SU-DHL-6 (cell line): ENCODE results near the gene MRTFB.

ENCODE experiments used
- H2AFZ ChIP-seq: fragments of 200-600 bp; sonication (generic); 2 replicates; pipeline ENCODE4 v1.6.1; 2014; ENCODE audit warnings: low read depth, mild to moderate bottlenecking, moderate library complexity, mixed read lengths, antibody characterized with exemption, low read length; ENCODE audit not compliant: severe bottlenecking
- H3F3A ChIP-seq: fragments of 200-600 bp; shearing (Covaris generic); 2 replicates; pipeline ENCODE4 v1.6.0; 2016; ENCODE audit warnings: antibody characterized with exemption, mild to moderate bottlenecking; ENCODE audit not compliant: insufficient read depth
- H3K27ac ChIP-seq: fragments of 200-600 bp; sonication (generic); 2 replicates; pipeline ENCODE4 v1.5.1; 2016; ENCODE audit warnings: low read depth, mild to moderate bottlenecking, low read length, moderate library complexity, mixed read lengths
- H3K27me3 ChIP-seq: fragments of 200-600 bp; sonication (generic), shearing (Covaris generic); 2 replicates; pipeline ENCODE4 v1.6.0; 2014; ENCODE audit warnings: mild to moderate bottlenecking, low read length
- H3K36me3 ChIP-seq: fragments of 200-600 bp; sonication (generic); 2 replicates; pipeline ENCODE4 v1.6.1; 2014; ENCODE audit warnings: mild to moderate bottlenecking, low read length, mixed read lengths
- H3K4me2 ChIP-seq: fragments of 300-600, 200-600 bp; shearing (Covaris generic), sonication (generic); 2 replicates; pipeline ENCODE4 v1.6.0; 2014; ENCODE audit warnings: low read length, low read depth, mild to moderate bottlenecking; ENCODE audit not compliant: poor library complexity, severe bottlenecking
- H3K4me3 ChIP-seq: fragments of 200-600 bp; sonication (generic); 2 replicates; pipeline ENCODE4 v1.5.1; 2014; ENCODE audit warnings: antibody characterized with exemption, low read length, mild to moderate bottlenecking, mixed read lengths; ENCODE audit not compliant: insufficient read depth, poor library complexity, severe bottlenecking
- H3K79me2 ChIP-seq: fragments of 200-600 bp; sonication (generic); 2 replicates; pipeline ENCODE4 v1.6.1; 2014; ENCODE audit warnings: mild to moderate bottlenecking, low read length, moderate library complexity; ENCODE audit not compliant: insufficient read depth
- H3K9ac ChIP-seq: fragments of 200-600 bp; sonication (generic); 2 replicates; pipeline ENCODE4 v1.7.0; 2014; ENCODE audit warnings: mild to moderate bottlenecking, low read length
- H3K9me2 ChIP-seq: fragments of 200-600 bp; sonication (generic); replicated peaks from 2 replicates; pipeline ENCODE4 v1.6.1; 2014; ENCODE audit warnings: low read length; ENCODE audit not compliant: insufficient read depth
- H3K9me3 ChIP-seq: fragments of 200-600 bp; sonication (generic); 2 replicates; pipeline ENCODE4 v1.6.1; 2014; ENCODE audit warnings: low read length, mixed read lengths; ENCODE audit not compliant: insufficient read depth
- H4K20me1 ChIP-seq: fragments of 200-600 bp; sonication (generic); 2 replicates; pipeline ENCODE4 v1.6.1; 2014; ENCODE audit warnings: low read depth, mild to moderate bottlenecking, antibody characterized with exemption, low read length, moderate library complexity, mixed read lengths
- CTCF ChIP-seq: fragments of 200-600 bp; sonication (generic); IDR thresholded peaks from one replicate; pipeline ENCODE4 v1.5.1; 2017; ENCODE audit warnings: antibody characterized with exemption, mild to moderate bottlenecking, low read length, moderate library complexity; ENCODE audit not compliant: insufficient read depth, poor library complexity, severe bottlenecking
- EZH2phosphoT487 ChIP-seq: fragments of 200-600 bp; sonication (generic), shearing (Covaris generic); conservative IDR thresholded peaks from 2 replicates; pipeline ENCODE4 v1.6.1; 2018; ENCODE audit warnings: mild to moderate bottlenecking, antibody characterized with exemption, low read length, moderate library complexity, mixed read lengths

MRTFB gene

GRCh38 chr16:14071576-14072271 lies 605 bp downstream of the MRTFB start:
- H2AFZ ChIP-seq = peak overlapping the region; percentile 98
- no peaks in the 10 kb centered on the region for H3F3A ChIP-seq
- TF ChIP-seq EZH2phosphoT487 (no peak), CTCF (no peak)
- no peaks in the 10 kb centered on the region for H3K9me3 ChIP-seq
- peaks cover 17% of the 10 kb centered on the region; the same call in 1 of the 2 replicates for H3K79me2 ChIP-seq
- no peaks in the 10 kb centered on the region for H3K36me3 ChIP-seq
- H4K20me1 ChIP-seq = 0 out of 2 replicates have a peak, but pooled peaks cover 5% of the 10 kb centered on the region
- no peaks in the 10 kb centered on the region for H3K27me3 ChIP-seq
- H3K9ac ChIP-seq = peak overlapping the region; percentile 85
- H3K9me2 ChIP-seq = no peaks in the 10 kb centered on the region
- H3K4me3 ChIP-seq = peak overlapping the region; percentile 76
- 0 out of 2 replicates have a peak overlapping the region, but pooled peaks have one; percentile 23 for H3K27ac ChIP-seq
- peak overlapping the region; percentile 60 for H3K4me2 ChIP-seq

GRCh38 chr16:14072360-14072759 lies 1.2 kb downstream of the MRTFB start:
- H3F3A ChIP-seq = no peaks in the 10 kb centered on the region
- 0 out of 2 replicates have a peak, but pooled peaks cover 5% of the 10 kb centered on the region for H4K20me1 ChIP-seq
- no peaks in the 10 kb centered on the region for H3K27me3 ChIP-seq
- H3K4me3 ChIP-seq = no peak overlapping the region
- no peaks in the 10 kb centered on the region for H3K9me3 ChIP-seq
- H3K9me2 ChIP-seq = no peaks in the 10 kb centered on the region
- H3K79me2 ChIP-seq = peaks cover 17% of the 10 kb centered on the region; the same call in 1 of the 2 replicates
- H3K27ac ChIP-seq = no peak overlapping the region
- H3K36me3 ChIP-seq = no peaks in the 10 kb centered on the region
- peak overlapping the region; percentile 85; the same call in 1 of the 2 replicates for H3K9ac ChIP-seq
- no peak for TF ChIP-seq CTCF
- no peak for TF ChIP-seq EZH2phosphoT487
- peak overlapping the region; percentile 60 for H3K4me2 ChIP-seq
- H2AFZ ChIP-seq = no peak overlapping the region

- Histone ChIP-seq H3K79me2 (peaks cover 17% of the 10 kb centered on the region; the same call in 1 of the 2 replicates), H3K4me3 (no peak overlapping the region), H3K36me3 (peaks cover 2% of the 10 kb centered on the region; the same call in 1 of the 2 replicates), H3K9ac (no peak overlapping the region), H2AFZ (no peak overlapping the region), H3K4me2 (no peak overlapping the region), H3K9me2 (no peaks in the 10 kb centered on the region), H3F3A (no peaks in the 10 kb centered on the region), H3K27ac (no peak overlapping the region), H4K20me1 (0 out of 2 replicates have a peak, but pooled peaks cover 5% of the 10 kb centered on the region), H3K27me3 (no peaks in the 10 kb centered on the region), H3K9me3 (no peaks in the 10 kb centered on the region)
- no peak for TF ChIP-seq EZH2phosphoT487
- no peak for TF ChIP-seq CTCF
Measured at GRCh38 chr16:14074544-14074943, 3.4 kb downstream of the MRTFB start.
